ENCODE measurements around the gene DUSP9. TPM values are rescaled to one million over a fixed set of nuclear protein-coding genes. Genes with fewer than 3 reads are reported as not detected.

Gene DUSP9
- total and polyA plus RNA-seq, 12 donors: 0.03 to 0.09 TPM; not detected in 10

DNA sequence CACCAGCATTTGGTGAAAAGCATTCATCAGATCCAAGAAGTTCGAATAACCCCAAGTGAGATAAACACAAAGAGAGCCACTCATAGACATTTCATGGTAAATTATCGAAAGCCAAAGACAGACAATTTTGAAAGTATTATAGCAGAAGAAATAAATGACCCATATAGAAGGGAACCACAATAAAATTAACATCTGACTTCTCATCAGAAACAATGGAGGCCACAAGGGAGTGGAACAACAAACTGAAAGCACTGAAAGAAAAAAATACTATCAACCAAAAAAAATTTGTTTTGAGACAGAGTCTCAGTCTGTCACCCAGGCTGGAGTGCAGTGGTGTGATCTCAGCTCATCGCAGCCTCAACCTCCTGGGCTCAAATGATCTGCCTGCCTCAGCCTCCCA is 12.3 kb downstream of the DUSP9 start:
- Histone ChIP-seq H3K27me3 (peaks cover 0 to 68% (median 13%) of the 10 kb centered on the region in 7 donors), H3K36me3 (no peaks in the 10 kb centered on the region), H3K4me1 (no peaks in the 10 kb centered on the region), H3K27ac (no peak overlapping the region), H3K9me3 (peaks cover 0 to 10% (median 0%) of the 10 kb centered on the region in 11 donors), H3K4me3 (no peak overlapping the region)
- intact Hi-C loops (cut with DNase I): loop anchor here in 2 of 10 donors (10.0 kb wide), 2 partner anchors 54 to 1186 kb away; no protein-coding TSS in a partner anchor
- WGBS, 2 donors: 87 to 96% methylated on average over 2 to 3 of the region's 3 CpGs
- DNase-seq: no peak
- ATAC-seq: no peak
- TF ChIP-seq, protein P1, sequence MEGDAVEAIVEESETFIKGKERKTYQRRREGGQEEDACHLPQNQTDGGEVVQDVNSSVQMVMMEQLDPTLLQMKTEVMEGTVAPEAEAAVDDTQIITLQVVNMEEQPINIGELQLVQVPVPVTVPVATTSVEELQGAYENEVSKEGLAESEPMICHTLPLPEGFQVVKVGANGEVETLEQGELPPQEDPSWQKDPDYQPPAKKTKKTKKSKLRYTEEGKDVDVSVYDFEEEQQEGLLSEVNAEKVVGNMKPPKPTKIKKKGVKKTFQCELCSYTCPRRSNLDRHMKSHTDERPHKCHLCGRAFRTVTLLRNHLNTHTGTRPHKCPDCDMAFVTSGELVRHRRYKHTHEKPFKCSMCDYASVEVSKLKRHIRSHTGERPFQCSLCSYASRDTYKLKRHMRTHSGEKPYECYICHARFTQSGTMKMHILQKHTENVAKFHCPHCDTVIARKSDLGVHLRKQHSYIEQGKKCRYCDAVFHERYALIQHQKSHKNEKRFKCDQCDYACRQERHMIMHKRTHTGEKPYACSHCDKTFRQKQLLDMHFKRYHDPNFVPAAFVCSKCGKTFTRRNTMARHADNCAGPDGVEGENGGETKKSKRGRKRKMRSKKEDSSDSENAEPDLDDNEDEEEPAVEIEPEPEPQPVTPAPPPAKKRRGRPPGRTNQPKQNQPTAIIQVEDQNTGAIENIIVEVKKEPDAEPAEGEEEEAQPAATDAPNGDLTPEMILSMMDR (IDR thresholded peaks at IDR 0.05): no peak

DNA sequence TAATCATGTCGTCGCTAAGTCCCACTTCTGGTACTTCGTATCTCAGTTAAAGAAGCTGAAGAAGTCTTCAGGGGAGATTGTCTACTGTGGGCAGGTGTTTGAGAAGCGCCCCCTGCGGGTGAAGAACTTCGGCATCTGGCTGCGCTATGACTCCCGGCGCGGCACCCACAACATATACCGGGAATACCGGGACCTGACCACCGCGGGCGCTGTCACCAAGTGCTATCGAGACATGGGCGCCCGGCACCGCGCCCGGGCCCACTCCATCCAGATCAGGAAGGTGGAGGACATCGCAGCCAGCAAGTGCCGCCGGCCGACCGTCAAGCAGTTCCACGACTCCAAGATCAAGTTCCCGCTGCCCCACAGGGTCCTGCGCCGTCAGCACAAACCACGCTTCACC is 15.3 kb downstream of the DUSP9 start:
- WGBS, 2 donors: 4 to 7% methylated on average over 31 of the region's 31 CpGs
- DNase-seq (peak; percentile 16 to 37), ATAC-seq (peak in 1 of 8 donors; percentile 37)
- peaks cover 0 to 10% (median 0%) of the 10 kb centered on the region in 11 donors for H3K9me3 ChIP-seq
- H3K27me3 ChIP-seq: peaks cover 0 to 73% (median 13%) of the 10 kb centered on the region in 7 donors
- no peak overlapping the region for H3K27ac ChIP-seq
- H3K36me3 ChIP-seq: no peaks in the 10 kb centered on the region
- TF ChIP-seq, protein P1 (IDR thresholded peaks at IDR 0.05): peak in 8 of 9 donors; percentile 10 to 55 (median 46)
- intact Hi-C loops (cut with DNase I): loop anchor here in 6 of 10 donors (5.0 to 10.0 kb wide), 6 partner anchors 47 to 717 kb away; no protein-coding TSS in a partner anchor
- H3K4me1 ChIP-seq: no peaks in the 10 kb centered on the region
- H3K4me3 ChIP-seq: peak overlapping the region in 1 of 10 donors; percentile 6

DNA sequence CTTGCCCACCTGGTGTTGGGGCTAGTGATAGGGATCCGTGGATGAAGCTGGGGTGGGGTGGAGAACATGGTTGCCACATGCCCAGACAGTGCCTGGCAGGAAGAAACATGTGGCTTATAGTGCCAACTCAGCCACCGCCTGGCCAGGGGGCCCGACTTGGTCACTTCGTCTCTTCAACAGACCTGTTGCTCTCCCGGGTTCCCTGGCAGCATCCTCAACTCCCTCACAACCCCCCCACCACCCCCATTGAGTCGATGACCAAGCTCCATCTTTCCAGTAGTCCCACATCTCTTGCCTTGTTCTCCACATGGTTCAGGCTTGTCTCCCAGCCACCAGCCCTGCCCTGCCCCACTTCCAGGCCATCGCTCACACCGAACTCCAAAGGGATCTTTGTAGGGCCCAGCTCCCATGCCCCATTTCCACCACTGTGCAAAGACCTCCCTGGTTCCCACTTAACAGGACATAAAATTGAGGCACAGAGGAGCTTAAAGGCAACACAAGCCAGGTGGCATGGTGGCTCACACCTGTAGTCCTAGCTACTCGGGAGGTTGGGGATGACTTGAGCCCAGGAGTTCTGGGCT is 18.8 kb downstream of the DUSP9 start:
- Histone ChIP-seq H3K36me3 (no peaks in the 10 kb centered on the region), H3K27ac (no peak overlapping the region), H3K9me3 (peaks cover 0 to 4% (median 0%) of the 10 kb centered on the region in 11 donors), H3K4me3 (no peak overlapping the region), H3K4me1 (no peaks in the 10 kb centered on the region), H3K27me3 (peaks cover 0 to 57% (median 13%) of the 10 kb centered on the region in 7 donors)
- 68 to 72% methylated on average over 9 of the region's 9 CpGs for WGBS, 2 donors
- intact Hi-C loops (cut with DNase I): loop anchor here (2.0 to 10.0 kb wide), 11 partner anchors 51 to 721 kb away; no protein-coding TSS in a partner anchor
- TF ChIP-seq, protein P1 (IDR thresholded peaks at IDR 0.05): no peak
- DNase-seq (no peak), ATAC-seq (no peak)

DNA sequence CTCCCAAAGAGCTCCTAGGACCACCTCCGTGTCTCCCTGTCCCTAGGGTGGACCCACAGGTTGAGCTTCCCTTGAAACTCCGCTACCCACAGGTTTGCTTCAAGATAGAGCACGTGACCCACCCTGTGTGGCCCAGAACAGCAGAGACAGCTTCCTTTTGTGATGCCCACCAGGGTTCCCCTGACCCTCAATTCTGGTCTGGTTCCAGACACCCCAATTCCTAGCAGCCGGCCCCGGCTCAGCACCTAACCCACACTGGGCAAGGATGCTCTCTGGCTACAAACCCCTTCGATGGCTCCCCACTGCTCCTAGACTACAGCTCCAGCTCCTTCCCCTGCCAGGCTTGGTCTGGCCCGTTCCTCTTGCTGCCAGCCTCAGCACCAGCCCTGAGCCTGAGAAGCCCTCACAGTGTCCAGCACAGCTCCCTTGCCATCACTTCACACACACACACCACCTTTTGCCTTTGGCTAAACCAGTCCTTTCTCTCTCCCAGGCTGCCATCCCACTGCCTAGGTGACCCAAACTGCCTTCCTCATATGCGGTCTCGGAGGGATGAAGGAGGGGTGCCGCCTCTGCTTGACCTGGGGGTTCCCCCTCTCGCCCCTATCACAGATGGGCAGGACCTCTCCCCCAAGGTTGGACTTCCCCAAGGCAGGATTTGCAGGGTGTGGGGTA is 20.4 kb downstream of the DUSP9 start:
- intact Hi-C loops (cut with DNase I): loop anchor here (2.0 to 10.0 kb wide), 11 partner anchors 53 to 723 kb away; no protein-coding TSS in a partner anchor
- WGBS, 2 donors: 64 to 72% methylated on average over 11 of the region's 11 CpGs
- H3K9me3 ChIP-seq: peaks cover 0 to 4% (median 0%) of the 10 kb centered on the region in 11 donors
- DNase-seq: no peak
- ATAC-seq: peak in 1 of 8 donors; percentile 18
- no peaks in the 10 kb centered on the region for H3K36me3 ChIP-seq
- H3K4me1 ChIP-seq: no peaks in the 10 kb centered on the region
- TF ChIP-seq, protein P1 (IDR thresholded peaks at IDR 0.05): no peak
- H3K27me3 ChIP-seq: peaks cover 0 to 51% (median 12%) of the 10 kb centered on the region in 7 donors
- no peak overlapping the region for H3K27ac ChIP-seq
- no peak overlapping the region for H3K4me3 ChIP-seq

Data from heart right ventricle (tissue), 16 donors.